Tibial artery (tissue), 4 donors: ENCODE measurements around the gene APMAP.

Experiments
- DNase-seq, 2 donors: peaks; one replicate each; pipeline ENCODE4 v3.0.0-alpha.2; 2019
- H3K27ac ChIP-seq, 2 donors: fragments of 200-600 bp; sonication (generic) in 1 of 2; 1 replicate in 1 of 2; 2 replicates in 1 of 2; pipeline ENCODE4 v1.5.1; 2018 to 2019; ENCODE audit warnings: mild to moderate bottlenecking in 1 of 2
- H3K27me3 ChIP-seq, 2 donors: fragments of 200-600 bp; sonication (generic) in 1 of 2; one replicate each; pipeline versions ENCODE4 v1.5.1 to v1.6.0; 2016 to 2019
- H3K36me3 ChIP-seq, 3 donors: fragments of 200-600 bp; sonication (generic) in 2 of 3; one replicate each; pipeline ENCODE4 v1.5.1; 2016 to 2019; ENCODE audit warnings: mild to moderate bottlenecking in 2 of 3
- H3K4me1 ChIP-seq, 4 donors: fragments of 200-600 bp; sonication (generic) in 2 of 4; 1 replicate in 3 of 4; 2 replicates in 1 of 4; pipeline ENCODE4 v1.5.1; 2016 to 2019
- H3K4me3 ChIP-seq, 2 donors: fragments of 200-600 bp; sonication (generic) in 1 of 2; 1 replicate in 1 of 2; 2 replicates in 1 of 2; pipeline ENCODE4 v1.5.1; 2018 to 2019; ENCODE audit warnings: mild to moderate bottlenecking in 2 of 2
- H3K9me3 ChIP-seq, 3 donors: fragments of 200-600 bp; sonication (generic) in 1 of 3; one replicate each; pipeline ENCODE4 v1.5.1; 2016 to 2019
- intact Hi-C: fragments of 100-400 bp; cut with DNase I; formaldehyde crosslinking; loops from one replicate; pipeline ENCODE4 v1.15.0; 2023; ENCODE audit warnings: low total_unique reads
- TF ChIP-seq, protein P1 (sequence below), 2 experiments: fragments of 200-600 bp in 1 of 2; fragments of 450-650 bp in 1 of 2; IDR thresholded peaks; one replicate each; pipeline ENCODE4 v1.5.1; 2017 to 2019; ENCODE audit warnings: antibody characterized with exemption in 2 of 2, mild to moderate bottlenecking in 1 of 2, moderate library complexity in 1 of 2

The APMAP gene

GRCh38 chr20:25038591-25039015 is 46.1 kb upstream of the APMAP start:
- Histone ChIP-seq H3K4me1 (peaks cover 8 to 87% (median 80%) of the 10 kb centered on the region in 4 donors), H3K4me3 (no peak overlapping the region), H3K27me3 (no peaks in the 10 kb centered on the region), H3K36me3 (no peaks in the 10 kb centered on the region), H3K27ac (peak overlapping the region; percentile 84 to 85), H3K9me3 (no peaks in the 10 kb centered on the region)
- no peak for DNase-seq
- TF ChIP-seq, protein P1, sequence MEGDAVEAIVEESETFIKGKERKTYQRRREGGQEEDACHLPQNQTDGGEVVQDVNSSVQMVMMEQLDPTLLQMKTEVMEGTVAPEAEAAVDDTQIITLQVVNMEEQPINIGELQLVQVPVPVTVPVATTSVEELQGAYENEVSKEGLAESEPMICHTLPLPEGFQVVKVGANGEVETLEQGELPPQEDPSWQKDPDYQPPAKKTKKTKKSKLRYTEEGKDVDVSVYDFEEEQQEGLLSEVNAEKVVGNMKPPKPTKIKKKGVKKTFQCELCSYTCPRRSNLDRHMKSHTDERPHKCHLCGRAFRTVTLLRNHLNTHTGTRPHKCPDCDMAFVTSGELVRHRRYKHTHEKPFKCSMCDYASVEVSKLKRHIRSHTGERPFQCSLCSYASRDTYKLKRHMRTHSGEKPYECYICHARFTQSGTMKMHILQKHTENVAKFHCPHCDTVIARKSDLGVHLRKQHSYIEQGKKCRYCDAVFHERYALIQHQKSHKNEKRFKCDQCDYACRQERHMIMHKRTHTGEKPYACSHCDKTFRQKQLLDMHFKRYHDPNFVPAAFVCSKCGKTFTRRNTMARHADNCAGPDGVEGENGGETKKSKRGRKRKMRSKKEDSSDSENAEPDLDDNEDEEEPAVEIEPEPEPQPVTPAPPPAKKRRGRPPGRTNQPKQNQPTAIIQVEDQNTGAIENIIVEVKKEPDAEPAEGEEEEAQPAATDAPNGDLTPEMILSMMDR (IDR thresholded peaks at IDR 0.05), result no peak
- intact Hi-C loops, result no loop called here

DNA sequence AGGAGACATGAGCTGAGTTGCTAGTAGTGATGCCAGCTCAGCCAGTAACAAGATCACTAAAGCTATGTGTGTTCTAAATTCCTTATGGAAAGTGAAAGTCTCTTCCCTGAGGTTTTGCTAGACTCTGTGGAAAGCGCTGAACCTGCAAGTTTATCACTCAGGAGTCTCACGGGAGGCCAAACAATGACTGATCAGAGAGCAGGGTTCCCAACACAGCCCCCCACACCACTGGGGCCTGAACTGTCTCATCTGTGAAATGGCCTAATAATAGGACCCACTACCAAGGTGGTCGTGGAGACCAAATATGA is 45.5 kb upstream of the APMAP start:
- DNase-seq, result no peak
- Histone ChIP-seq H3K27ac (peak overlapping the region; percentile 84 to 85), H3K9me3 (no peaks in the 10 kb centered on the region), H3K27me3 (no peaks in the 10 kb centered on the region), H3K4me3 (no peak overlapping the region), H3K4me1 (peaks cover 8 to 87% (median 77%) of the 10 kb centered on the region in 4 donors), H3K36me3 (no peaks in the 10 kb centered on the region)
- intact Hi-C loops, result no loop called here
- TF ChIP-seq, protein P1 (IDR thresholded peaks at IDR 0.05), result no peak

DNA sequence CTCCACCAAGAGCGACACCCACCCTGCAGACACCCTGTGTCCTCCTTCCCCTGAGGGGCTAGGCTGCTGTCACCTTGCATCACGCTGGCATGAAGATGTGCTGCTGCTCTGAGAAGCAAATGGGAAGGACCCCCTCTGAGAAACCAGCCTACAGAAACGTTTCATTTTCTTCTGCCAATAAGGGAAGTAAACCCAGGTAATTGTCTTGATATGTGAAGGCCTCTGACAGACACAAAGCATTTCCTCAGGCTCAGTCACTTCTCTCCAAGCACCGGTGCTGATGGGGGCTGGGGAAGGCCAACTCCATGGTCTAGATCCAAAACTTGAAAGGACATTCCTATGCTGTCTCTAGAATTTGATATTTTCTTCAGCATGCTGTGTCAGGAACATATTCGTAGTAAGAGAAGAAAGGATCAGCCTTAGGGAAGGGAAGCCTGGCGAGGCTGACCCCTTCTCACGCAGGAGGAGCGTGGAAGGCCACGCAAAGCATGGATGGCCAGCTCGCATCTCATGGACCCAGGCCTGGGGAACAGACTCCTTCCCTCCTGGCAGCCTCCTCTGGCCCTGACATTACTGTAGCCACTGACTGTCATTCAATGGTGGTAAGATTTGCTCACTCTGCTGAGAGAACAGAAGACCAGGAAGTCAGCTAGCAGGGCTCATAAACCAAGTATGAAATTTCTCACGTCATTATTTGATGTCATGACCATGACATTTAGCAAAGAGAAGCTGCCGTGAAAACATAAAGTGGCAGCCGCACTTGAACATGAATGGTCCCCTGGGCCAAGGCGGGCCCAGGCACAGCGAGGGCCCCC is 44.9 kb upstream of the APMAP start:
- TF ChIP-seq, protein P1 (IDR thresholded peaks at IDR 0.05), result no peak
- Histone ChIP-seq H3K27me3 (no peaks in the 10 kb centered on the region), H3K4me3 (no peak overlapping the region), H3K4me1 (peaks cover 8 to 87% (median 74%) of the 10 kb centered on the region in 4 donors), H3K9me3 (no peaks in the 10 kb centered on the region), H3K36me3 (no peaks in the 10 kb centered on the region), H3K27ac (peak overlapping the region; percentile 84 to 85)
- peak in 1 of 2 donors; percentile 87 for DNase-seq
- intact Hi-C loops, result no loop called here

DNA sequence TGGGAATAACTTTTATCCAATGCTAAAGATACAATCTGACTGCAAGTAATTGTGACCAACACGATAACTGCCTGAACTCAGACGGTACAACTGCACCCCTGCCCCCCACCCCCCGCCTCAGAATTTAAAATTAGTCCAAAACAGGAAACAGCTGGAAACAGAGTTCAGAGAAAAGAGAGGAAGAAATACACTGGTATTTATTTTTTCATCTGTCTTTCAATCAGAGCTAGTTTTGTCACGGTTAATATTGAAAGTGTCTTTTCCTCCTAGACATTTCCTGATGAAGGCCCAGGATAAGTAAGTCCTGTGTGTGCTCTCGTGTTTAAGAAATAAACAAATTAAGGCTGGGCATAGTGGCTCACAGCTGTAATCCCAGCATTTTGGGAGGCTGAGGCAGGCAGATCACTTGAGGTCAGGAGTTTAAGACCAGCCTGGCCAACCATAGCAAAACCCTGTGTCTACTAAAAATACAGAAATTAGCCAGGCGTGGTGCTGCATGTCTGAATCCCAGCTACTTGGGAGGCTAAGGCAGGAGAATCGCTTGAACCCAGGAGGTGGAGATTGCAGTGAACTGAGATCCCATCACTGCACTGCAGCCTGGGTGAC is 43.9 kb upstream of the APMAP start:
- Histone ChIP-seq H3K4me3 (no peak overlapping the region), H3K36me3 (no peaks in the 10 kb centered on the region), H3K4me1 (peaks cover 8 to 83% (median 67%) of the 10 kb centered on the region in 4 donors), H3K27me3 (no peaks in the 10 kb centered on the region), H3K9me3 (no peaks in the 10 kb centered on the region), H3K27ac (peak overlapping the region; percentile 63 to 85)
- peak in 1 of 2 donors; percentile 66 for DNase-seq
- intact Hi-C loops, result no loop called here
- TF ChIP-seq, protein P1 (IDR thresholded peaks at IDR 0.05), result no peak

DNA sequence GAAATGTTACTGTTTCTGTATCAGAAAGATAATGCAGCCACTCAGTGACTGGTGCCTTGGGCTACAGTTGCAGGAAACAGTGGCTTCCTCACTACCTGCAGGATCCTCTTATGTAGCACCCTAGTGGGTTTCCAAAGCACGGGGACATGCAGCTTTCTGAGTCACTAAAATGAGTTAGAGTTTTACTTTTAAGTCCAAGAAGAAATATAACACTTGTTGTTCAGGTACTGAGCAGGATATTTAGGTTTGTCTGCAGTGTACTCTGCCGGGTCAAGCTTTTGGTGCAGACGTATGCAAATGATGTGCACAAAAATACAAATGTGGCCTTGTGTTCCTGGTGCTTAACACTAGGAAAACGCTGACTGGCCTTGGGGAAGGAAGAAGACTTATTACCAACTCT is 43.4 kb upstream of the APMAP start:
- intact Hi-C loops, result no loop called here
- DNase-seq, result no peak
- no peaks in the 10 kb centered on the region for H3K27me3 ChIP-seq
- H3K36me3 ChIP-seq, result no peaks in the 10 kb centered on the region
- H3K27ac ChIP-seq, result peak overlapping the region; percentile 63 to 85
- H3K4me3 ChIP-seq, result no peak overlapping the region
- peaks cover 8 to 78% (median 62%) of the 10 kb centered on the region in 4 donors for H3K4me1 ChIP-seq
- H3K9me3 ChIP-seq, result no peaks in the 10 kb centered on the region
- TF ChIP-seq, protein P1 (IDR thresholded peaks at IDR 0.05), result no peak
